Body of pancreas (tissue), 4 donors: ENCODE results near the gene SH3PXD2B.

Source experiments
- POLR2A ChIP-seq, 3 donors: fragments of 450-650 bp; IDR thresholded peaks; one replicate each; pipeline ENCODE4 v1.6.1; 2016; ENCODE audit warnings: antibody characterized with exemption in 3 of 3, mild to moderate bottlenecking in 2 of 3
- TF ChIP-seq, protein P1 (sequence below), 7 experiments: fragments of 450-650 bp in 4 of 7; fragments of 200-600 bp in 3 of 7; sonication (generic) in 3 of 7; IDR thresholded peaks; one replicate each; pipeline ENCODE4 v1.5.1; 2016 to 2019; ENCODE audit warnings: antibody characterized with exemption in 7 of 7

DNA sequence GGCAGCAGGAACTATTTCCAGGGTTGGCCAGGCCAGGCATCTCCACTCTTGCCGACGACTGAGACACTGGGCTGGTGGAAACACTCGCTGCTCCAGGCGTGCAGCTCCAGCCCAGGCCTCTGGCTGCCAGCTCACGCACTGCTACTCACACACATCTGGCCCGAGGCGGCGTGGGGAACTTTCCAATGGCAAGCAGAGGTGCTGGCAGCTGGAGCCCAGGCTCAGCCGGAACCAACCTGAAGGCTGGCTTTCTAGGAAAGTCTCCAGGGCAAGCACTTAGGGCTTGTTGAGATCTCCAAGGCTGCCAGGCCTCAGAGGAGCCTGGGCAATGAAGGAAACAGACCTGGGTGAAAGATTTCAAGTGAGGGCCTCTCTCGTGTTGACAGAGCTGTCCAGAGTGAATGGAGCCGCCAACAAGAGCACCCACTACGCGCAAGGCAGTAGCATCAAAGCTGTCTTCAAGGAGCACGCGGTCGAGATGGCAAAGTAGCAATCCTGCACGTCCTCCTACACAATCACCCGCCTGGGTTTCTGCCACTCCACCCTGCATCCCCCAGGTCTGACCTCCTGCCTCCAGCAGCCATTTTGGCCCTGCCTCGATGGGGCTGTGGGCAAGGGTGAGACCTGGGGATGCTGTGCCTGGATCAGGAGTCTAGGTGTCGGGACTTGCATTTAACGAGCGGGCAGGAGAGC lies 14.4 kb downstream of the SH3PXD2B start:
- TF ChIP-seq, protein P1, sequence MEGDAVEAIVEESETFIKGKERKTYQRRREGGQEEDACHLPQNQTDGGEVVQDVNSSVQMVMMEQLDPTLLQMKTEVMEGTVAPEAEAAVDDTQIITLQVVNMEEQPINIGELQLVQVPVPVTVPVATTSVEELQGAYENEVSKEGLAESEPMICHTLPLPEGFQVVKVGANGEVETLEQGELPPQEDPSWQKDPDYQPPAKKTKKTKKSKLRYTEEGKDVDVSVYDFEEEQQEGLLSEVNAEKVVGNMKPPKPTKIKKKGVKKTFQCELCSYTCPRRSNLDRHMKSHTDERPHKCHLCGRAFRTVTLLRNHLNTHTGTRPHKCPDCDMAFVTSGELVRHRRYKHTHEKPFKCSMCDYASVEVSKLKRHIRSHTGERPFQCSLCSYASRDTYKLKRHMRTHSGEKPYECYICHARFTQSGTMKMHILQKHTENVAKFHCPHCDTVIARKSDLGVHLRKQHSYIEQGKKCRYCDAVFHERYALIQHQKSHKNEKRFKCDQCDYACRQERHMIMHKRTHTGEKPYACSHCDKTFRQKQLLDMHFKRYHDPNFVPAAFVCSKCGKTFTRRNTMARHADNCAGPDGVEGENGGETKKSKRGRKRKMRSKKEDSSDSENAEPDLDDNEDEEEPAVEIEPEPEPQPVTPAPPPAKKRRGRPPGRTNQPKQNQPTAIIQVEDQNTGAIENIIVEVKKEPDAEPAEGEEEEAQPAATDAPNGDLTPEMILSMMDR (IDR thresholded peaks at IDR 0.05) = no peak
- TF ChIP-seq POLR2A (IDR thresholded peaks at IDR 0.05) = no peak
